Panc1 (cell line): ENCODE measurements around the gene DSG1. TPM values are rescaled to one million over a fixed set of nuclear protein-coding genes. Genes with fewer than 3 reads are reported as not detected.

Experiments used
- ATAC-seq: fragments of 200-7000 bp; cut with Tn5 transposase; 2 replicates; pipeline ENCODE4 v1.9.1; 2020; ENCODE audit warnings: mild to moderate bottlenecking, moderate library complexity
- BruUV-seq: library from RNA; stranded (reverse); fragments of 400-500 nt; replicated peaks from 2 replicates; lab custom pipeline; 2021; lab: Mats Ljungman, UMichigan
- CTCF ChIA-PET: fragments of 300-600 bp; sonication (Branson Sonifier 250); formaldehyde crosslinking; loops from one replicate; lab custom pipeline; 2022; ENCODE audit warnings: antibody characterized with exemption; lab: Charles Lee
- POLR2A ChIA-PET: fragments of 300-600 bp; sonication (Branson Sonifier 250); formaldehyde crosslinking; loops from one replicate; lab custom pipeline; 2022; ENCODE audit warnings: antibody characterized with exemption; lab: Charles Lee
- DNase-seq: peaks from one replicate; pipeline ENCODE4 v3.0.0-alpha.2; 2010; ENCODE audit warnings: low read depth, low spot score
- H3K27ac ChIP-seq: 2 replicates; pipeline ENCODE4 v1.5.1; 2011; ENCODE audit warnings: mild to moderate bottlenecking, low read length, inconsistent platforms
- H3K27me3 ChIP-seq: fragments of 200-500 bp; sonication (Bioruptor generic); 2 replicates; pipeline ENCODE4 v1.6.0; 2014; ENCODE audit warnings: low read length, inconsistent platforms; ENCODE audit not compliant: control insufficient read depth, insufficient read depth
- H3K36me3 ChIP-seq: fragments of 200-500 bp; sonication (Bioruptor generic); 2 replicates; pipeline ENCODE4 v1.5.1; 2014; ENCODE audit warnings: inconsistent platforms, mild to moderate bottlenecking, low read length, moderate library complexity; ENCODE audit not compliant: control insufficient read depth, insufficient read depth
- H3K4me1 ChIP-seq: 2 replicates; pipeline ENCODE4 v1.5.1; 2011; ENCODE audit warnings: inconsistent platforms, mild to moderate bottlenecking, low read length, moderate library complexity; ENCODE audit not compliant: control insufficient read depth, insufficient read depth
- H3K4me3 ChIP-seq, 2 experiments: 2 replicates each; pipeline ENCODE4 v1.5.1; 2011 to 2012; ENCODE audit warnings: low read depth in 2 of 2, low read length in 2 of 2, mild to moderate bottlenecking in 2 of 2, inconsistent platforms in 1 of 2, moderate library complexity in 1 of 2
- H3K9me3 ChIP-seq: fragments of 200-500 bp; sonication (Bioruptor generic); 2 replicates; pipeline ENCODE4 v1.5.1; 2014; ENCODE audit warnings: low read depth, mild to moderate bottlenecking, inconsistent platforms, low read length, moderate library complexity; ENCODE audit not compliant: control insufficient read depth, insufficient read depth
- POLR2AphosphoS5 ChIP-seq: IDR thresholded peaks from 2 replicates; pipeline ENCODE4 v1.6.1; 2012; ENCODE audit warnings: mild to moderate bottlenecking, low read depth, low read length, moderate library complexity
- SIN3A ChIP-seq: IDR thresholded peaks from 2 replicates; pipeline ENCODE4 v1.6.1; 2012; ENCODE audit warnings: low read depth, mild to moderate bottlenecking, low read length, moderate library complexity, borderline replicate concordance; ENCODE audit not compliant: insufficient read depth
- TCF7L2 ChIP-seq: IDR thresholded peaks from 2 replicates; pipeline ENCODE4 v1.6.1; 2011; ENCODE audit warnings: mild to moderate bottlenecking, low read depth, low read length, inconsistent platforms
- in situ Hi-C: cut with HindIII; loops from 2 replicates; pipeline ENCODE4 v1.10.0; 2016; ENCODE audit warnings: low sequenced_read_pairs, low pct_unique_long_range_greater_than_20kb
- intact Hi-C: fragments of 100-400 bp; cut with micrococcal nuclease; formaldehyde crosslinking; loops from one replicate; pipeline ENCODE4 v1.10.0; 2022; ENCODE audit not compliant: unreplicated experiment
- total RNA-seq: library from RNA; stranded (reverse); gene quantifications from one replicate; pipeline ENCODE4 v1.2.1, GENCODE V29; 2021; ENCODE audit not compliant: unreplicated experiment
- TF ChIP-seq, protein P1 (sequence below): fragments of 450-650 bp; IDR thresholded peaks from 2 replicates; pipeline ENCODE4 v1.5.1; 2017; ENCODE audit warnings: mild to moderate bottlenecking
- TF ChIP-seq, protein P2 (sequence below), 2 experiments: IDR thresholded peaks; 2 replicates each; pipeline ENCODE4 v1.6.1; 2011 to 2012; ENCODE audit warnings: low read depth in 2 of 2, control low read depth in 1 of 2, low read length in 1 of 2, mild to moderate bottlenecking in 1 of 2, moderate library complexity in 1 of 2; ENCODE audit not compliant: insufficient read depth in 1 of 2

The DSG1 gene
- total RNA-seq, 1 experiment from 2014 or later, result not detected

GRCh38 chr18:31382107-31382506, 64.1 kb downstream of the DSG1 start:
- in situ Hi-C loops, result no loop called here
- H3K27me3 ChIP-seq, result no peaks in the 10 kb centered on the region
- H3K4me3 ChIP-seq, result no peak overlapping the region
- H3K4me1 ChIP-seq, result no peaks in the 10 kb centered on the region
- no peaks in the 10 kb centered on the region for H3K36me3 ChIP-seq
- no peak overlapping the region for H3K27ac ChIP-seq
- no TSS peak for BruUV-seq
- DNase-seq (no peak), ATAC-seq (no peak)
- intact Hi-C loops, result no loop called here
- TF ChIP-seq SIN3A (no peak), POLR2AphosphoS5 (no peak), TCF7L2 (no peak)
- TF ChIP-seq, protein P1, sequence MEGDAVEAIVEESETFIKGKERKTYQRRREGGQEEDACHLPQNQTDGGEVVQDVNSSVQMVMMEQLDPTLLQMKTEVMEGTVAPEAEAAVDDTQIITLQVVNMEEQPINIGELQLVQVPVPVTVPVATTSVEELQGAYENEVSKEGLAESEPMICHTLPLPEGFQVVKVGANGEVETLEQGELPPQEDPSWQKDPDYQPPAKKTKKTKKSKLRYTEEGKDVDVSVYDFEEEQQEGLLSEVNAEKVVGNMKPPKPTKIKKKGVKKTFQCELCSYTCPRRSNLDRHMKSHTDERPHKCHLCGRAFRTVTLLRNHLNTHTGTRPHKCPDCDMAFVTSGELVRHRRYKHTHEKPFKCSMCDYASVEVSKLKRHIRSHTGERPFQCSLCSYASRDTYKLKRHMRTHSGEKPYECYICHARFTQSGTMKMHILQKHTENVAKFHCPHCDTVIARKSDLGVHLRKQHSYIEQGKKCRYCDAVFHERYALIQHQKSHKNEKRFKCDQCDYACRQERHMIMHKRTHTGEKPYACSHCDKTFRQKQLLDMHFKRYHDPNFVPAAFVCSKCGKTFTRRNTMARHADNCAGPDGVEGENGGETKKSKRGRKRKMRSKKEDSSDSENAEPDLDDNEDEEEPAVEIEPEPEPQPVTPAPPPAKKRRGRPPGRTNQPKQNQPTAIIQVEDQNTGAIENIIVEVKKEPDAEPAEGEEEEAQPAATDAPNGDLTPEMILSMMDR, result no peak
- TF ChIP-seq, protein P2, sequence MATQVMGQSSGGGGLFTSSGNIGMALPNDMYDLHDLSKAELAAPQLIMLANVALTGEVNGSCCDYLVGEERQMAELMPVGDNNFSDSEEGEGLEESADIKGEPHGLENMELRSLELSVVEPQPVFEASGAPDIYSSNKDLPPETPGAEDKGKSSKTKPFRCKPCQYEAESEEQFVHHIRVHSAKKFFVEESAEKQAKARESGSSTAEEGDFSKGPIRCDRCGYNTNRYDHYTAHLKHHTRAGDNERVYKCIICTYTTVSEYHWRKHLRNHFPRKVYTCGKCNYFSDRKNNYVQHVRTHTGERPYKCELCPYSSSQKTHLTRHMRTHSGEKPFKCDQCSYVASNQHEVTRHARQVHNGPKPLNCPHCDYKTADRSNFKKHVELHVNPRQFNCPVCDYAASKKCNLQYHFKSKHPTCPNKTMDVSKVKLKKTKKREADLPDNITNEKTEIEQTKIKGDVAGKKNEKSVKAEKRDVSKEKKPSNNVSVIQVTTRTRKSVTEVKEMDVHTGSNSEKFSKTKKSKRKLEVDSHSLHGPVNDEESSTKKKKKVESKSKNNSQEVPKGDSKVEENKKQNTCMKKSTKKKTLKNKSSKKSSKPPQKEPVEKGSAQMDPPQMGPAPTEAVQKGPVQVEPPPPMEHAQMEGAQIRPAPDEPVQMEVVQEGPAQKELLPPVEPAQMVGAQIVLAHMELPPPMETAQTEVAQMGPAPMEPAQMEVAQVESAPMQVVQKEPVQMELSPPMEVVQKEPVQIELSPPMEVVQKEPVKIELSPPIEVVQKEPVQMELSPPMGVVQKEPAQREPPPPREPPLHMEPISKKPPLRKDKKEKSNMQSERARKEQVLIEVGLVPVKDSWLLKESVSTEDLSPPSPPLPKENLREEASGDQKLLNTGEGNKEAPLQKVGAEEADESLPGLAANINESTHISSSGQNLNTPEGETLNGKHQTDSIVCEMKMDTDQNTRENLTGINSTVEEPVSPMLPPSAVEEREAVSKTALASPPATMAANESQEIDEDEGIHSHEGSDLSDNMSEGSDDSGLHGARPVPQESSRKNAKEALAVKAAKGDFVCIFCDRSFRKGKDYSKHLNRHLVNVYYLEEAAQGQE (IDR thresholded peaks at IDR 0.05; ENCODE audit: insufficient read depth in 1 of 2, low read depth in 2 of 2, low read length in 1 of 2), result no peak
- no peaks in the 10 kb centered on the region for H3K9me3 ChIP-seq
- CTCF ChIA-PET, result no interaction called here
- POLR2A ChIA-PET, result no interaction called here

- no peak for ATAC-seq
- H3K4me3 ChIP-seq, result no peak overlapping the region
- H3K4me1 ChIP-seq, result no peaks in the 10 kb centered on the region
- no peak for DNase-seq
- no peaks in the 10 kb centered on the region for H3K9me3 ChIP-seq
- in situ Hi-C loops (no loop called here), intact Hi-C loops (no loop called here)
- TF ChIP-seq, protein P1, result no peak
- TF ChIP-seq, protein P2 (IDR thresholded peaks at IDR 0.05; ENCODE audit: insufficient read depth in 1 of 2, low read depth in 2 of 2, low read length in 1 of 2), result no peak
- TF ChIP-seq SIN3A, result no peak
- no peak for TF ChIP-seq POLR2AphosphoS5
- TF ChIP-seq TCF7L2, result no peak
- no peaks in the 10 kb centered on the region for H3K36me3 ChIP-seq
- POLR2A ChIA-PET, result no interaction called here
- no peaks in the 10 kb centered on the region for H3K27me3 ChIP-seq
- H3K27ac ChIP-seq, result no peak overlapping the region
- CTCF ChIA-PET, result no interaction called here
- no TSS peak for BruUV-seq
Measured at GRCh38 chr18:31386741-31387140, 68.8 kb downstream of the DSG1 start.
